Activated T-cell treated with anti-CD3 and anti-CD28 coated beads, Interleukin-2, amount 50 U/mL, for 1 hour (primary cell): ENCODE results near the gene NT5C1A.
A peak's percentile ranks its signal among the peaks of the same experiment; 100 is the strongest.

Experiments used
- DNase-seq: peaks from one replicate; pipeline ENCODE4 v3.0.0-alpha.2; 2020

Gene NT5C1A

DNA sequence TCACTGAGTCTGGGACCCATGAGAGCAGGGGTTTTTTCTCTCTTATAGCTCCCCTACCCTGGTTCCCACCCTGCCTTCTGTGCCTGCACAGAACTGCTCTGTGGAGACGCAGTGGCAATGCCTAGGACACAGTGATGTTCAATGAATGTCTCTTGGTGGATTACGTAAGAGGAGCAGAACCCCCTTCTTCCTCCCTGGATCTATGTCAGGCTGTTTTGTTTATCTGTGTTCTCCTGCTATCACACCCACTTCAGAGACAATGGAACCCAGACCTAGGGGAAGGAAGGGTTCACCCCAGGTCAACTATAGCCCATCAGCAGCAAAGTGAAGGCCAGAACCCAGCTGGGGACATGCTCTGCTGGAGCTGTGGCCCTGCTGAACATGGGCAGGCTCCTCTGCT, 17.3 kb upstream of the NT5C1A start:
- no peak for DNase-seq

DNA sequence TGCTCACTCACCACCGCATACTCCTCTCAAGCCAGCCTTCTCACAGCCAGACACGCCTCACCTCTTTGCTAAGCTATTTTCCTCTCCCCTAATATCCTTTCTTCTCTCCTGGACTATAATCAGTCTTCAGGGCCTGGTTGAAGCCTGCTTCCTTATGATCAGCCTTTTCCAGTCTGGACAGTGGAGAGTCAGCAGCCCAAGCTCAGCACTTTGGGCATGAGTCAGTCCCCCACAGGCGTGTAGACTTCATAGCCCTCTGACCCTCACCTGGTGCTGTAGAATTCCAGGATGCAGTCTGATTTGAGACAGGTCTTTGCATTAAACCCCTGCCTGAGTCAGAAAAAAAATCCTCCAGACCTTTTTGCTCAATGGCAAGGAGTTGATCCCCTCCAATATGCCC, 16.8 kb upstream of the NT5C1A start:
- no peak for DNase-seq

DNA sequence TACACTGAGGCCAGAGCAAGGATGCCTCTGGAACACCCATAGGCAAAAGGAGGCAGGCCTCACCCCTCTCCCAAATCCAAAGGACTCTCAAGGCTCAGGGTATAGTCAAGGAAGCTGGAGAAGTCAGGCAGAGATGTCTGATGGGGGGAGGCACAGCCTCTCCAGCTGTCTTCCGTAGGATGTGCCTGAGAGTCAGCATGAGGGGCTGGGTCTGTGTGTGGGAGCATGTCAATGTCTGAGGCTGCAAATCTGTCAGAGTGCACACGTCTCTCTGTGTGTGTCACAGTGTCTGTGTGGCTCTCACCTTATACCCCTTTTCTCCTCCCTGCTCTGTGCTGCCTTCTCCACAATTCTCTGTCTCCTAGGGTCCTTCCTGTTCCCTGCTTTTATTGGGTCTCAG, 15.3 kb upstream of the NT5C1A start:
- no peak for DNase-seq

DNA sequence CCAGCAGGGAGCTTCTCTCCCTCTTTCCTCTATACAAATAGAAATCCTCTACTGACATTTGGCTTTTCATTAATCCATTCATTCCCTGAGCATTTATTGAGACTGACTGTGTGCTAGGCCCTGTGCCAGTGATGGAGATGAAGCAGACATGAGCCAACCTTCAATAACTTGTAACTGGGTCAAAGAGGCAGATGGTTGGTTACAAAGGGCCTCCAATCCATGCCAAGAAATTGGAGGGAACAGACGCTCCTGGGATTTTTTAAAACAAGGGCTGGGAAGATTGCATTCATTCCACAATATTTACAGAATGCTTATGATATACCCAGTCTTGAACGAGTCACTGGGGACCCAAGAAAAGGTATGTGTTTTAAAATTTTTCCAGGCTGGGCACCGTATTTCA, 13.2 kb upstream of the NT5C1A start:
- DNase-seq, result no peak

DNA sequence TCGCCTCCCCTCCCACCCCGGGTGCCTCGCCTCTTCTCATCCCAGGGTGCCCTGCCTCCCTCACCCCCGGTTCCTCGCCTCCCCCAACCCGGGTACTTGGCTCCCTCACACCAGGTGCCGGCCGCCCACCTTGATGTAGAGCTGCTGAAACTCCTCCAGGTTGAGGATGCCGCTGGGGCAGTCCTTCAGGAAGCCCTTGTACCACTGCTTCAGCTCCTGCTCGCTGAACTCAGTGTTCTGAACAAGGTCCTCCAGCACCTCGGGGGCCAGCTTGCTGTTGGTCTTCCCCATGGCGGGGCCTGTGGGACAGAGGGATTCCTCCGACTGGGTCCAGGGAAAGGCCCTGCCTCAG, 12.4 kb upstream of the NT5C1A start:
- DNase-seq, result no peak

DNA sequence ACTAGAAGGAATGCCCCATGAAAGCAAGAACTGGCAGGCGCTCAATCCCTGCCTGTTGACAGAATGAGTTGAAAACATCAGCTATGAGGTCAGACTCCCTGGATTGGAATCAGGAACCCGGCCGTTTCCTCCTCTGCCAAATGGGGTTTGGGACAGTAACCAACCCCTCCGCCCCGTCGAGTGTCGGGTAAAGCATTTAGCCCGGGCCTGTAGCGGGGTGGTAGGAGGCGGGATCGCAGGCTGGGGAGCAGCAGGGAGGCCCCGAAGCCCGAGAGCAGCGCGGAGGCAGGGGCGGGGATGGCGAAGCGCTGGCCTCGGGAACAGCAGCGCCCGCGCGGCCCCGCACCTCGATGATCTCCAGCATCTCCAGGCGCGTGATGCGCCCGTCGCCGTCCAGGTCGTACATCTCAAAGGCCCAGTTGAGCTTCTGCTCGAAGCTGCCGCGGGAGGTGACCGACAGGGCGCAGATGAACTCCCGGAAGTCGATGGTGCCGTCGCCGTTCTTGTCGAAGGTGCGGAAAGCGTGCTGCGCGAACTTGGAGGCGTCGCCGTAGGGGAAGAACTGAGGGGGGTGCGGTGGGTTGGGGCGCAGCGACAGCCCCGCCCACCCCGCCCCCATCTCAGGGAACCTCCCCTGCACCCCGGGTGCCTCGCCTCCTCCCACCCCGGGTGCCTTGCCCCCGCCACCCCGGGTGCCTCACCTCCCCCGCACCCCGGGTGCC, 11.8 kb upstream of the NT5C1A start:
- DNase-seq, result peak; percentile 58

DNA sequence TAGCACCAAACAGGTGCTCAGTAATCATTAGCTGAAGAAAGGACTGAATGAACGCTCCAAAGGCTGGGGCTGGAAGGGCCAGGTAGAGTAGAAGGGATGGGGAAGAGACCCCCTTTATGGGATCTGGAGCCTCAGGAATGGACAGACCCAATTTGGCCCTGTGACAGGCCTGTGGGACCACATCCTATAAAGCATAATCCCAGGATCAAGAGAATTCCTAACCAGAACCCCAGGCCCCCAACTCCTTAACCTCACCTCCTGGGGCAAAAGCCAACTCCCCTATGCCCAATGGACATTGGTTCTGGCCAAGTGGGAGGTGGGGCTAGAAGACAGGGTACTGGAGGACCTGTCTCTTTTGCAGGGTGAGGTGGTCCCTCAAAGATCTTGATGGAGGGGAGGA, 10.1 kb upstream of the NT5C1A start:
- DNase-seq, result no peak

DNA sequence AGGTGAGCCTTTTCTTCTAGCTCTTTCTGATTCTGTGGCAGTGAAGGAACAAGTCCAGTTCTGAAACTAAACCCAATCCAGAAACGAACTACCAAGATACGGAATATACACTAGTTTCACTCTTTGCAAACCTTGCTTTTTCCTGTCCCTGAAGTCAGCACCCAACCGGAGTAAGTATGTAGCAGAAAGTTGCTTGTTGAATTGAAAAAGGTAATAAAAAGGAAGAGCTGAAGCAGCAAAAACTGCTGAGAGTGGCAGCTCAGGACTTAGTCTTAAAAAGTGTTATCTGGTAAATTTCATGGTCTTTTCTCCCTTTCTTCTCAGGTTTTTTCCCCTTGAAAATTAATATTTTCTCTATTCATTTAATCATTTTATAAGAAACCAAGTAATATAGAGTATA, 9.4 kb upstream of the NT5C1A start:
- DNase-seq, result no peak

DNA sequence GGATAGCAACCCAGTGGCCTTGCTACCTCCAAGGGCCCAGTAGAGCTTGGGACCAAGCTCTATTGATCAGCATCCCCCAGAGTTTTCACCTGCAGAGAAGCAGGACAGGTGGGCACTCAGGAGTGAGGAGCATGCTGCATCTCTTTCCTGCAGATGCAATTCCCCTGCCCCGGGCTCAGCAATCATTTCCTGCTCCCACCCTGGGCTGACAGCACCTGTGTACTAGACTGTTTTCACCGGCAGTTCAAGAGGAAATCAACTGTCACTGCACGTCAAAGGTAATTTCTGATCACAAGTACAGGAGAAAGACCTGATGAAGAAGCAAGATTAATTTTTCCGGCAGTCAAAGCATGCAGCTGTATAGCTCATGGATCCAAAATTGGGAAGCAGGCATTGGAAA, 8.8 kb upstream of the NT5C1A start:
- no peak for DNase-seq

DNA sequence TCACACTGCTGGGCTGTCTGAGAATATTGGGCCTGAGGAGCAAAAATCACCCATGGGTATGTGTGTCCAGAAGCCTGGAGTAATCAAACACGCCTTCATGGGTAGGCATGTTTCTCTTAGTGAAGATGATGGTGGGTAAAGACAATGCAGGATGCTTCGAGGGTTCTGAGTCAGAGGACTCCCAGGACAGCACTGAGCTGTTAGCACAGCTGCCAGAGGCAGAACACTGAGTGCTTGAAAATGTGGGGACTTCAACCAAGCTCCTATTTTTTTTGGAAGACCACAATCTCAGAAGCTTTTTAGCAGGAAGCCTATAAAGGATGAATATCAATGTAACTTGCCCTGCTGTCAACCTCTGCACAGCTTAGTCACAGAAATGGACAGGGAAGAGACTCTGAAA, 7.9 kb upstream of the NT5C1A start:
- no peak for DNase-seq

DNA sequence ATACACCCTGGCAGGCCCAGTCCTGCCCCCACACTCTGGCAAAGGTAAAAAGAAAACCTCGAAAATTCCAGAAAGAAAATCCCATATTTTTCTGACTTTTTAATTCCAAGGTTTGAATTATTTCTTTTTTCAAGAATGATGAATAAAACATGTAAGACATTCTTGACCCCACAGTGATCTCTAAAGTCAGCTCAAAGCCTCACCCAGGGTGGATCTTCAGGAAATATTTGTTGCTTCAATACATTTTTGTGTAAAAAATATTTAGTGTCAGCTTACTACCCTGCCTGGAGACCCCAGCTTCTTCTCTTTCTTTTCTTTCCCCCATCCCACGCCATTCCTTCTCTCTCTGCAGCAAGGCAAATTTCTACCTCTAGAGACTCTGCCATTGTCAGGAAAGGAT, 7.0 kb upstream of the NT5C1A start:
- DNase-seq, result no peak

DNA sequence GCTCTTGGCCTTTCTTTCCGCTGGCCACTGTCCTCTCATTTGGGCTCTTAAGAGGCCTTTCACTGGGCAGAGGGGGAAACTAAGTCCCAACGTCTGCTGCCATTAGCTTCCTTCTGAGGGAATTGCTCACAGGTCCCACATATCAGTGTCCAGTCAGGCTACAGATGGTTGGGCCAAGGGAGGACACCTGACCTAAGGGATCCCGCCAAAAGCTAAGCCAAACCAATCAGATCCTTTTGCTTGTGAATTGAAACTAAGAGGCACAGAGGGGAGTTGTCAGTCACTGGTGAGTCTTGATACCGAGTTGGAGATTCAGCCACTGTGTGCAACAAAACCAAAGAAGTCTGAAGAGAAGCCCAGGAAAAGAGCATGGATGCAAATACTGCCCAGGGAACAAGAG, 5.7 kb upstream of the NT5C1A start:
- no peak for DNase-seq

DNA sequence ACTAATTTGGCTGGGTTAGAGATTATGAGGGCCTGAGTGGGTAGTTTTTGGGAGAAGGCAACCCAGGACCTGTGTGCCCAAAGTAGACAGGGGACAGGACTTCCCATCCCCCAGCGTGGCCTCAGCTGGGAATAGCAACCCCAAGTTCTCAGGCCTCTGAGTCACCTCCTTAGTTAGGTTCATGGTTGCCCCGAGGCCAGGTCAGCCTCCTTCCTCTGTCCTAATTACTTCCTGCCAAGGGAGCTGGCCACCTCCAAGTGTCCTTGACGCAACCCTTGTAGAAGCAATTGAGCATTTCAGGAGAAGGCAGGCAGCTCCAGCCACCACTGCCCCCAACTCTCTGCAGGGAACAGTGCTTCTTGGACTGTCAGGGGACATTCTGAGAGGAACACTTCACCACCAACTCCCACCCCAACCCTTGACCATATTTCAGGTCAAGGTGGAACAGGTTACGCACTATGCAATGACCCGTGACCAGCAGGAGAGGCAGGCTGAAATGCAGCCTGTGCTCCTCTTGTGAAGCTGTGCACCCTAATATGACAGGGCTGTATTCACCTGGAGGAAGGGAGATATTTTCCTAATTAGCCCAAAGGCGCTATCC, 5.1 kb upstream of the NT5C1A start:
- no peak for DNase-seq

DNA sequence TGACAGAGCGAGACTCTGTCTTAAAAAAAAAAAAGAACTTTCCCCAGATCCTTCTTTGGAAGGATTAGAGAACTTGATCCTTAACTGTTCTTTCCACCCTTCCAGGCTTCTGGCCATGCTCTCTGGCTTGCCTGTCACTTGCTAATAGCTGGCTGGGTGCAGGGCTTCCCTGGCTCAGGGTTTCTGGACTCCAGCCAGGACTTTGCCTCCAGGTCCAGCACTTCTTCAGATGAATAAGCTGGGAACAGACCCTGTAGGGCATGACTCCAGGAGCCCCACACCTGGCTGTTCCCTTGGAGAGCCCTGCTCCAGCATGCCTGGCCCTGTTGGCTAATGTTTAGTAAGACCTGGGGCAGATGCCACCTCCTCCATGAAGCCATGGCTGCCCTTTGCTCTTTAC, 3.3 kb upstream of the NT5C1A start:
- DNase-seq, result no peak

DNA sequence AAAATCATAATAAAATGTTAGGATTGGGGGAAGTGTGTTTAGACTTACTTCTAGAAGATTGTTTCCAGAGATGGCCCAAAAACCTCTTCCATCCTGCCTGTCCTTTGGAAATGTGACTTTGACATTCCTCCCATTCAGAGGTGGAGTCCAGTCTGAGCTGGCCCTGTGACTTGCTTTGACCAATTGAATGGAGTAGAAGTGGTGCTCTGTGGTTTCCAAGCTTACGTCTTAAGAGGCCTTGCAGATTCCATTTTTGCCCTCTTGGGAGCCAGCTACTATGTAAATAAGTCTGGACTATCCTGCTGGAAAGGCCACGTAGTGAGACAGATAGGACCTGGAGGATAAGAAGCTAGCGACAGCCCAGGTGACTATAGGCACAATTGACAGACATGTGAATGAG, 1.3 kb upstream of the NT5C1A start:
- DNase-seq, result no peak

DNA sequence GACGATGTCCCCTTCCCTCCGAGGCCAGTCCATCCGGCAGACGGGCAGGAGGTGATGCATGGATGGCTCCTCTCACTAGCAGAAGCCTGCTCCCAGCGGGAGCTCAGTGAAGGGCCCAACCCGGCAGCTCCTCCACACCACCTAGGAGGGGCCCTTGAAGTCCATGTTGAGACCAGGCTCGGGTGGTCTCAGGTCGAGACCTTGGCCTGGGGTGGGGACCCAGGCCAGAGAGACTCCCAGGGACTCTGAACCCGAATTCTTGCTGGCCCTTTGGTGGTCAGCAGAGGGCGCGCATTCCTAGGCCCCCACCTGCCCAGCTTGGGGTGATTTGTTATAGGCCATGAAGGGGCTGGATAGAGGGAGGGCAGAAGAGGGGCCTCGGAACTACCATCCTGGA, 642 bp upstream of the NT5C1A start:
- DNase-seq, result peak; percentile 63

DNA sequence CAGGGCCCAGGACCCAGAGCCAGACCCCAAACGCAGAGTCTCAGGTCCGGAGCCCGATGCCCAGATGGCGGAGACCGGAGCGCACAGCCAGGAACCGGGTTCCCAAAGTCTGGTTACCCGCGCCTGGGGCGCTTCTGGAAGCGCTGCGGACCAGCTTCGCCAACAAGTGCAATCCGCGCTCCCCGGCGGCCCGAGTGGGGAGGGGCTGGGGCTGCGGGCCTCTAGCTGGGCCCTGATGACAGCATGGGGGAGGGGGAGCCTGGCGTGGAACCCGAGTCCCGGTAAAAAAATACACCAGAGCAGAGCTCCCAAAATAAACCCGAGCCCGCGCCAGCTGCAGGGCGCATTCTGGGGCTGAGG, 494 bp downstream of the NT5C1A start:
- no peak for DNase-seq

DNA sequence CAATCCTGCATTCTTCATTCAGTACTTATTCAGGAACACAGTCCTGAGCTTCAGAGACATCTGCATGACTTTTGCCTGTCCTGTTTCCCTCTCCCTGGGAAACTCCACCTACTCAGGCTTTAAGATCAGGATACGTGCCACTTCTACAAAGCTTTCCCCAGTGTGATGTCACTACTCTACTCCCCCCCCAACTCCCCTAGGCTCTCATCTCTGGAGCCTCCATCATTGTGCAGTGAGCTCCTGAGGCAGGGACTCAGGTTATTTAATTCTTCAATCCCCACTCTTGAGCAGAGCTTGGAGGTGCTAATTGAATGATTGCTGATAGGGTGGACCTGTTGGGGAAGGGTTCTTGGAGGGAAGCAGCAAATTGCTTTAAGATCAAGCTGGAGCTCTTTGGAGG, 1.2 kb downstream of the NT5C1A start:
- DNase-seq, result no peak

DNA sequence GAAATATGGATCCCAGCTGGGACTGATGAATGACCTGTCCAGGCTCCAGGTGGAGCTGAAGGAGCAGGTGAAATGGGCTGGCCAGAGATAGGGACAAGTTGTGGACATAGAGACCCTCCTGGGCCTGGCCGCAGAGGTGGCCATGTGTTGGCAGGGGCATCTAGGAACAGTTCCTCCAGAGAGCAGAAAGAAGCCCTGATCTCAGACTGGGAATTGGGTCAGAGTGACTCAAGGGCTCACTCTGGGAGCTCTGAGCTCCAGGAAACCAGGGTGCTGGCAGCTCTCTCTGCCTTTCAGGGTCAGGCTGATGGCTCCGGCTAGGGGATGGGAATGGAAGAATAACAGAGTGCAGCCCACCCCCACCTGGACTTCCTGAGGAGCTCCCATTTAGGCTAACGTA, 3.0 kb downstream of the NT5C1A start:
- DNase-seq, result no peak

DNA sequence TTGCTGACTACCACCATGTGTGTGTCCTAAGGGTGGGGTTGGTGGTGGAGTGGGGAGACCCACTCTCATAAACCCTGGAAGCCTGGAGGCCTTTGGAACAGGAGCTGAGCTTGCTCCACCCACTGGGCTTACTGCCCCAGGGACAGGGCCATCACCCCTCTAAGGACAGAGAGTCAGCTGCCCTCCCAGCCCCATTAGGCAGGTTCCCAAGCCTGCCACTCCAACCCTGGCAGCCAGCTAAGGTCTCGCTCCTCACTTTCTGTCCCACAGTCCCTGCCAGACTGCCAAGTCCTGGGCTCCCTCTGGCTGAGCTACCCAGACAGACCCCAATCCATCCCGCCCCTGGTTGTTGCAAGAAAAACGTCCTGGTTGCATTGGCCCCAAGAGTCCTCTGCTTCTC, 3.8 kb downstream of the NT5C1A start:
- no peak for DNase-seq

DNA sequence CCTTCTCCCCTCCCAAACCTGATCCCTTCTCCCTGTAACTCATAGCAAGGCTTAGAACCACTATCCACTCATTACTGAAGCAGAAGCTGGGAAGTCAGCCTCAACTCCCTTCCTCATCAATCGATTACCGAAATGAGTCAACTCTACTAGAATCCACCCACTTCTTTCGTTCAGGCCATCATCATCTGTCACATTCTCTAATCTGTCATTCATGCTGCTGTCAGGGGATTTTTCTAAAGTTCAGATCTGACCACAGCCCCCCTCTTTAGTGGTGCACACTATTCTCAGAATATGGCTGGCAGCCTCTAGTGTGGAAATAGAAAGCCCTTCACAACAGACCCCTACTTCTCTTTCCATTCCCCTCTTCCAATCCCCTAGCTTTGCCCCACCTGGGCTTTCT, 5.1 kb downstream of the NT5C1A start:
- no peak for DNase-seq

DNA sequence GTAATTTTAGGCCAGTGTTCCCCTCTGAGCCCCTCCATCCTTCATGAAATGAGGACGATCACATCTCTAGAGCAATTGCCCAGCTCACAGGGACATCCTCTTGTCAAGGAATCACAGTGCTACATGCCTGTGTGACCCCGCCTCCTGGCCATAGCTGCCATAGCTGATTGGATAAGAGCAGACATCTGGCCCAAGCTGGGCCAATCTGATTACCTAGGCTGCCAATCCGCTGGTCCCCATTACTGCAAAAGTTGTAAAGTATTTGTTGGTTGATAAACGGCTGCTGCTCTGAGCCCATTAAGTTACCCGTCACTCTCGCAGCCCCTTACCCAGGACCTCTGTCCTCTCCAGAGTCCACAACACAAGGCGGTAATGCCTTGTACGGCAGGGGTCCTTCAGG, 8.3 kb downstream of the NT5C1A start:
- no peak for DNase-seq

DNA sequence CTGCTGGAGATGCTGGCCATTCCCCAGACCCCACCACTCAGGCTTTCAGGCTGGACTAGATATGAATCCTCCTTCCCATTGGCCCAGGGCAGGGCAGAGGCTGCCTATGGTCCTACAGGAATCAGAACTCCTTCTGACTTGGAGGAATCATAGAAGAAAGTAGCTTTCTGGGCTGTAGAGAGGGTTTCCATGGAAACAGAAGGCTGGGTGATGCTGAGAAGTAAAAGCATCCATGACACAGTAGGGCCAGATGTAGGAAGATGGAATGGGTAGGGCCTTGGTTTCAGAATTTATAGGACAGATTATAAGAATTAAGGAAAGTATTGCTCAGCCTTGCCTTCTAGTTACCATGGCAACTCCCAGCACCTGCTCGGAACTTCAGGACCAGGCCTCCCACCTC, 9.0 kb downstream of the NT5C1A start:
- DNase-seq, result no peak

DNA sequence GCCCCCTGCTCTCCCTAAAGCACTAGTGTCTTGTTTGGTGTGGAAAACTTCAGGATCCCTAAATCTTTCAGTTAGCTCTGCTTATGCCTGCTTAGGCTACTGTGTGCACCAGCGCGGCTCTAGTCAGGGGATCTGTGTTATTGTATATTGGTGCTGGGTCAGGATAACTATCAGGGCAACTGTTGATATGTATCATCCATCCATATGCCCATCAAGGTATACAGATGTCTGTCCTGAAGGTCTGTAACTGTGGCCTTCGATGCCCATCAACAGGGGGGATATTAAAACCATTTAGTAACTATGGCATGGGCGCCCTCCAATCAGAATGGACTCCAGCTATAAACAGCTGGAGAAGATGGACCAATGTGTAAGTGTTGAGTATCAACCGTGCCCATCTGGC, 12.4 kb downstream of the NT5C1A start:
- DNase-seq, result no peak

DNA sequence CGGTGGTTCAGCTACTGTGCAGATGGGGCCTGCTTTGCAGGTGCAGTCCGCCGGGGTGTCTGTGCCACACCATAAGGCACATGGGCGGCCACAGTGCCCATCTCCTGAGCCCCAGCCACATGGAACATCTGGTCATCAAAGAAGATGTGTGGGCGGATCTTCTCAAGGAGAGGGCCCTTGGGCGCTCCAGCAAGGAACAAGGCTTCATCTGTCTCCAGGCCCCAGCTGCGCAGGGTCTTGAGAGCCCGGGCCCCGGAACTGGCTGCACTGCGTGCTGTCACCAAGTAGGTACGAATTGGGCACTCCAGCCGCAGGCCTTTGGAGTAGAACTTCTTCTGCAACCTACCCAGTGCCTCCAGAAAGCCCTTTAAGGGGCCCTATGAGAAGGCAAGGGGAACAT, 12.8 kb downstream of the NT5C1A start:
- DNase-seq, result no peak
